Measurements from ENCODE around the gene HTT.

- TF ChIP-seq POLR2A (IDR thresholded peaks at IDR 0.05), result no peak
- TF ChIP-seq CTCF (IDR thresholded peaks at IDR 0.05), result no peak
These were observed 6.9 kb upstream of the HTT start for GRCh38 chr4:3067473-3068001.

Data from lower leg skin (tissue), 3 donors.